GM12892 (cell line): Measurements from ENCODE around the gene OTULIN.

Source experiments
- POLR2AphosphoS5 ChIP-seq: IDR thresholded peaks from 2 replicates; pipeline ENCODE4 v1.6.1; 2011; ENCODE audit warnings: low read depth, low read length, control low read depth
- TAF1 ChIP-seq: IDR thresholded peaks from 2 replicates; pipeline ENCODE4 v1.6.1; 2011; ENCODE audit warnings: low read depth, mild to moderate bottlenecking, control low read depth, low read length, borderline replicate concordance

- TF ChIP-seq POLR2AphosphoS5 = no peak
- no peak for TF ChIP-seq TAF1
Measured at GRCh38 chr5:14745753-14746152, 81.2 kb downstream of the OTULIN start.
